ENCODE results near the gene EBF3. TPM values are rescaled to one million over a fixed set of nuclear protein-coding genes. Genes with fewer than 3 reads are reported as not detected.

EBF3 gene
- total and polyA plus RNA-seq, 2 donors (not counting 3 experiments of a cell fraction or from before 2014, with no cell fraction given), result 0.92 to 2.7 TPM

DNA sequence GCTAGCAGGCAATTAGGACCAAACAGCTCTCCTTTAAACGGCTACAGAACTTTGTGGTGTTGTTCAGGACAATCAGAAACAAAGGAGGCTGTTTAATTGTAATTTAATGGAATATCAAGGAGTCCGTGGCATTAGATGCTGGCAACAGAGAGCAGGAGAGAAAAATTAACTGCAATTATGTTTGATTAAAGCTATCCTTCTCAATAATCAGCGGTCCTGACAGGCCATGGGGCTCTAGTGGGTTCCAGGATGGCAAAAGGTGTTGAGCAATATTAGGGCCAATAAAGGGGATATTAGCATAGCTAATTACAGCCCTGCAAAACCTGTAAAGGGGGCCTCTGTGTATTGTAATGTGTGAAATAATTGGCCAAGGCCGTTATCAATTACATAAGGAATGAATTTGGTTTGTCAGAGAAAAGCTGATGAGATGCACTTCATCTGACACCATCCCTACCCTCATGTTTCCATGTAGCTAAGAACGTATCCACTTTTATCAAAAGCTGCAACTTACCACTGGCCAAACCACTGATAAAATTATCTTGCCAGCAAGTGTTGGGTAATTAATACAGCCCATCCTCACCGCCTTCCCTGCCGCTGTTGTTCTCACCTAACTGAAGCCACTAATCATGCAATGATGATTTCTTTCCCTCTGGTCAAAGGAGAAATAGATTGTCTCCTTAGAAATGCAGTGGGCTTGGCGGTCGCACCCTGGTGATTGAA lies 81.6 kb downstream of the EBF3 start:
- no TSS peak for BruUV-seq (replicated peaks)
- no peak overlapping the region for H3K27ac ChIP-seq (ENCODE audit: insufficient read depth, low read depth, low read length)
- H3K4me2 ChIP-seq (ENCODE audit: insufficient read depth, low read length), result no peak overlapping the region
- ChIA-PET CTCF (no interaction called here), POLR2A (no interaction called here)
- H3K4me1 ChIP-seq (ENCODE audit: control insufficient read depth, extremely low read depth, insufficient read depth, low read length), result no peaks in the 10 kb centered on the region
- H3K27me3 ChIP-seq (ENCODE audit: control insufficient read depth in 2 of 2, insufficient read depth in 2 of 2, low read length in 2 of 2), result no peaks in the 10 kb centered on the region
- H3K36me3 ChIP-seq (ENCODE audit: control insufficient read depth in 2 of 2, extremely low read depth in 1 of 2, insufficient read depth in 2 of 2, low read length in 2 of 2), result no peaks in the 10 kb centered on the region
- no peak overlapping the region for H2AFZ ChIP-seq (ENCODE audit: low read depth, low read length)
- dilution Hi-C loops (cut with MboI; ENCODE audit: extremely low pct_ligation_motif_present, low sequenced_read_pairs) (no loop called here), intact Hi-C loops (cut with micrococcal nuclease) (no loop called here)
- H3K9me3 ChIP-seq (replicated peaks; ENCODE audit: control insufficient read depth, insufficient read depth, low read length), result no peaks in the 10 kb centered on the region
- FAIRE-seq (no peak), DNase-seq (ENCODE audit: low read depth, low spot score) (no peak)
- no peaks in the 10 kb centered on the region for H3K79me2 ChIP-seq (ENCODE audit: control insufficient read depth, insufficient read depth, low read length)
- no peak overlapping the region for H3K9ac ChIP-seq (replicated peaks; ENCODE audit: extremely low read depth, insufficient read depth, low read length)
- TF ChIP-seq JUN (IDR thresholded peaks at IDR 0.05; ENCODE audit: borderline replicate concordance, insufficient read depth, insufficient read length, low read depth), result no peak
- TF ChIP-seq POLR2A (IDR thresholded peaks at IDR 0.05; ENCODE audit: low read depth, low read length), result no peak
- TF ChIP-seq, protein P1, sequence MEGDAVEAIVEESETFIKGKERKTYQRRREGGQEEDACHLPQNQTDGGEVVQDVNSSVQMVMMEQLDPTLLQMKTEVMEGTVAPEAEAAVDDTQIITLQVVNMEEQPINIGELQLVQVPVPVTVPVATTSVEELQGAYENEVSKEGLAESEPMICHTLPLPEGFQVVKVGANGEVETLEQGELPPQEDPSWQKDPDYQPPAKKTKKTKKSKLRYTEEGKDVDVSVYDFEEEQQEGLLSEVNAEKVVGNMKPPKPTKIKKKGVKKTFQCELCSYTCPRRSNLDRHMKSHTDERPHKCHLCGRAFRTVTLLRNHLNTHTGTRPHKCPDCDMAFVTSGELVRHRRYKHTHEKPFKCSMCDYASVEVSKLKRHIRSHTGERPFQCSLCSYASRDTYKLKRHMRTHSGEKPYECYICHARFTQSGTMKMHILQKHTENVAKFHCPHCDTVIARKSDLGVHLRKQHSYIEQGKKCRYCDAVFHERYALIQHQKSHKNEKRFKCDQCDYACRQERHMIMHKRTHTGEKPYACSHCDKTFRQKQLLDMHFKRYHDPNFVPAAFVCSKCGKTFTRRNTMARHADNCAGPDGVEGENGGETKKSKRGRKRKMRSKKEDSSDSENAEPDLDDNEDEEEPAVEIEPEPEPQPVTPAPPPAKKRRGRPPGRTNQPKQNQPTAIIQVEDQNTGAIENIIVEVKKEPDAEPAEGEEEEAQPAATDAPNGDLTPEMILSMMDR (IDR thresholded peaks at IDR 0.05; ENCODE audit: extremely low read depth in 1 of 2, insufficient read depth in 1 of 2, low read depth in 1 of 2, low read length in 2 of 2), result no peak
- TF ChIP-seq POLR2AphosphoS5 (IDR thresholded peaks at IDR 0.05; ENCODE audit: insufficient read depth, low read depth, low read length), result no peak
- no peak for TF ChIP-seq EZH2 (IDR thresholded peaks at IDR 0.05; ENCODE audit: borderline replicate concordance, low read depth, low read length, severe bottlenecking)
- TF ChIP-seq, protein P2, sequence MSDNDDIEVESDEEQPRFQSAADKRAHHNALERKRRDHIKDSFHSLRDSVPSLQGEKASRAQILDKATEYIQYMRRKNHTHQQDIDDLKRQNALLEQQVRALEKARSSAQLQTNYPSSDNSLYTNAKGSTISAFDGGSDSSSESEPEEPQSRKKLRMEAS (IDR thresholded peaks at IDR 0.05; ENCODE audit: insufficient read depth, insufficient read length), result no peak
- no peak for TF ChIP-seq FOS (IDR thresholded peaks at IDR 0.05; ENCODE audit: borderline replicate concordance, insufficient read depth, low read length)
- TF ChIP-seq MYC (IDR thresholded peaks at IDR 0.05; ENCODE audit: low read depth, low read length), result no peak
- TF ChIP-seq GATA2 (IDR thresholded peaks at IDR 0.05; ENCODE audit: insufficient read depth, insufficient read length, low read depth, low read length), result no peak
- H3K9me1 ChIP-seq (replicated peaks; ENCODE audit: control insufficient read depth, extremely low read depth, insufficient read depth, low read length), result no peaks in the 10 kb centered on the region
- no peaks in the 10 kb centered on the region for H4K20me1 ChIP-seq (replicated peaks; ENCODE audit: control insufficient read depth, extremely low read depth, insufficient read depth, low read length)
- no peak overlapping the region for H3K4me3 ChIP-seq (replicated peaks in 1 of 3; ENCODE audit: insufficient read depth in 1 of 3, low read depth in 1 of 3, low read length in 3 of 3)
